ENCODE data around the gene PDE1A.

The PDE1A gene

DNA sequence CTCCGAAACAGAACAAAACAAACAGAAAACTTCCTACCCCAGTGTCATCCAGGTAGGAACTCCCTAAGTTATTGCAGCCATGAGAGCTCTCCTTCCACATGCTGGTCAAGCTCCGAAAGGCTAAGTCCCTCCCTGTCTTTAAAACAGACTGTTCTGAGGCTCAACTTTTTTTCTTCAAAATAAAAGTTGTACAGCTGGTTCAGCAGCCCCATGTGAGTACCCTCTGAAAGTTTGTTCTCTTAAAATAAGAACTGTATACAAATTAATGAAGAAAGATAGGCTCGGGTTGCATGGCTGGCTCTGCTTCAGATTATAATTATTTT, at the start of gene PDE1A:
TSS of gene PDE1A (minus strand) at position 119 of the 323 bp plus-strand sequence.
- DNase-seq = no peak

GRCh38 chr2:182473635-182474034, 46.8 kb upstream of the PDE1A start:
- no peak for DNase-seq

- DNase-seq = no peak
Observed at GRCh38 chr2:182463760-182464159, 36.9 kb upstream of the PDE1A start.

GRCh38 chr2:182456784-182457183, 29.9 kb upstream of the PDE1A start:
- DNase-seq = no peak

DNA sequence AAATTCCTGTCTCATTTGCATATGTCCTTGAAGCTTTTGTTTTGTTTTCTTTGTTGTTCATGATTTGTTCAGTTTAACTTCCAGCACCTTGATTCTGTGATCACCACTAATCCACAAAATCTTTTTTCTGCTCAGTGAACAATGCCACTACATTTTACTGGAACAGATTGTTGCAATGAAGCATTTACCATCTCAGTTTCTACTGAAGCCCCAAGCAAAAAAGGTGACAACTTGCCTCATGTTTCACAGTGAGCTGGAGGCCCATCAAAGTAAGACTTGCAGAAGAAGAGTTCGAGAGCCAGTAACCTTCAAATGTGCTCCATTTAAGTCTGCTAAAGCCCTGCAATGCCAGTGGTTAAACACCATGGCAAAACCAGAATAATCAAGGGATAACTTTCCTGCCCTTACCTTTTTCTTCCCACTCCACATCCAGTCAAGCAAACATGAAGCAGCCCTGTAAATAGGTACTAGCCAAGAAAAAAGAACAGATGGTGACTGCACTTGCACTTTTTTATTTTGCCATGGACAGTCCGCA, 25.7 kb upstream of the PDE1A start:
- DNase-seq = no peak

GRCh38 chr2:182448371-182448770, 21.5 kb upstream of the PDE1A start:
- DNase-seq = no peak

DNA sequence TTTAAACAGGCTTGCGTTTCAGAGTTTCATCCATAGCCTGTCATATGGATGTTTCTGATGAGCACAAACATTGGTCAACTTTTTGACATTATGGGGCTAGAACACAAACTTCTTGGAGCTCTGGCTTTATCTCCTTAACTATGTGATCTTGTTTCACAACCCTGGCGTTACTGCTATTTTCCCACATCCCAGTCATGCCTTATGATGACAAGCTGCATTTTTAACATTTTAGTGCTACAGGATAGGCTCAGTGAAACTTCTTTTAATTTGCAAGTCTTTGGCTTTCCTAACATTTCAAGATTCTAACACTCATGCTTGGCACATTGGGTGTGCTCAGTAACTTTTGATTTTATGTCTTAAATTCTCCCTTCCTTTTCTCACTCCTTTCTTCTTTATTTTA, 21.0 kb upstream of the PDE1A start:
- no peak for DNase-seq

GRCh38 chr2:182447163-182447562, 20.3 kb upstream of the PDE1A start:
- DNase-seq = no peak

GRCh38 chr2:182446087-182446486, 19.3 kb upstream of the PDE1A start:
- DNase-seq = no peak

- no peak for DNase-seq
Observed at GRCh38 chr2:182445391-182445965, 18.6 kb upstream of the PDE1A start.

DNA sequence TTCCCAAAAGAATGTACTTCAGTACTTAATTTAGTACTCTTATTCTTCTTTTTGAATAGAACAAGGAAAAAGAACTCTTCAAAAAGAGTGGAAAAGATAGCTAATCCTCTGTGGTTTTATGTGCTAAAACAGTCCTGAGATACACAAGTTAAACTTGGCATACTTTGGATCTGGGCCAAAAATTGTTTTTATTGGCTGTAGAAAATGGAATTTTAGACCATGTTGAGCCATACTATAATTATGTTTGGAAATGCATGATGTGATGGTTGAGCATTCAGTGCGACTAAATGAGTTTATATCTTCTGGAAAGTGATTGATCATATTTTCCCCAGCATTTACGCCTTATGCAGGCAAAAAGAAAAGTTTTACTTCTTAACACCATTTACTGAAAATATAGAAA, 18.0 kb upstream of the PDE1A start:
- DNase-seq = no peak

GRCh38 chr2:182444170-182444569, 17.3 kb upstream of the PDE1A start:
- no peak for DNase-seq

DNA sequence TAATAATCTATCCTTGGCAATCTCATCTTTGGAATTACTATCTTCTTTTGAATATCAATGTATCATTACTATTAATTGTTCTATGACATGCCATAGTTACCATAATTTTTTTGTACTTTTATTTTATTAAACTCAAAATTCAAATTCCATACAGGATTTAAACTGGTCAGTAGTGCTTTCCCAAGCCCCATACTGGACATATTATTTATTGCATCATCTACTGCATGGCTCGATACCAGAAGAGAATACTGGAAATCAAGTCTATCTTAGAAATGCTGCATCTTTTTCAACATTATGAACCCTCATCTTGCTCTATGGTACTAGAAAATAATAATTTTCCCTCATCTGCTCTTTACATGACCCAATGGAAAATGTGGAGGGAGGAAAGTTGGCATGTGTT, 9.4 kb upstream of the PDE1A start:
- DNase-seq = no peak

DNA sequence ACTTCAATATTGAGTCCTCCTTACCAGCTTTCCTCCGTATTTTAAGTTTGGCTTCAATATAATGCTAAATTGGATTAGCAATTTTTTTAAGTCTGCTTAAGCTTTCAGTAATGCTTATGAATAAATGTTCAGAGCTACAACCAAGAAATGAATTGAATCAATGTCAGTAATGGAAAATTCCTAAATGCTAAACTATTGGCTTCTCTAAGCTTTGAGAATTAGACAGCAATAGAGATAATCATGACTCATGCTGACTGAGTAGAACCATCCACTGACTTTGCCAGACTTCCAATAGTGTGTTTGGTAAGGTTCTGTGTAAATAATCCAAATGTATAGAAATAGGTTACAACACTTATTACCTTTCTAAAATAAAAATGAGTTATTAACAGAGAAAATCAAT, 8.9 kb upstream of the PDE1A start:
- DNase-seq = no peak

DNA sequence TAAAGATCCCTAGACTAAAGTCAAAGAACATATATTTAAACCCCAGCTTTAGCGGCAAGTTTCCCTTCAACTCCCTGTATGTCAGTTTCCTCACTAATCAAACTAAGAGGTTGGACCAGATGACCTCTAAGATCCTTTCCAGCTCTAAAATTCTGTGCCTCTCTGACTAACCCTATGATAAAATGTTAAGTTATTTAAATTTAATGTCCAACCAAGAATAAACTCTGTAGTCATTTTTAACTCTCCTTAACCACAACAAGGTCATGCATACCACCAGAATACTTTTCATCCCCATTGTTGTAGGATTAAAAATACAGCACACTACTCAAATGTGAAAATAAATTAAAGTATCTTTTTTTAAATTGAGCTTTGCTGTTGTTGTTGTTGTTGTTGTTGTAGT, 5.2 kb upstream of the PDE1A start:
- no peak for DNase-seq

DNA sequence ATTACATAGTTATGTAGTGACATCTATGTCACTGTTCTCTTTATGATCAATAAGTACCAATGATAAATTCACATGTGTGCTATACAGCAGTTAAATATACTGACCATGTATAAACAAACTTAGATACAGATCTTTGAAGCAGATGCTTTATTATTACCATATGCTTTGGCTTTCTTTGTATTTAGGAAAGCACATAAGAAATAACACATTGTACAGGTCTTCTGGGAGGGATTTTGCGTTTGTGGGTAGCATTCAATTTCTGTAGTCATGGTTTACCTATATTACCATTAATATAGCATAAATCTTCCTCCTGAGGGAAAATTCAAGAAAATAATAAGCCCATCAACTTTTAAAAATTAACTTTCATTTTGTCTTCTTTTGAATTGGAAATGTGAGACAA, 1.6 kb upstream of the PDE1A start:
- no peak for DNase-seq

- DNase-seq = no peak
Observed at GRCh38 chr2:182426082-182426917, 536 bp downstream of the PDE1A start.

DNA sequence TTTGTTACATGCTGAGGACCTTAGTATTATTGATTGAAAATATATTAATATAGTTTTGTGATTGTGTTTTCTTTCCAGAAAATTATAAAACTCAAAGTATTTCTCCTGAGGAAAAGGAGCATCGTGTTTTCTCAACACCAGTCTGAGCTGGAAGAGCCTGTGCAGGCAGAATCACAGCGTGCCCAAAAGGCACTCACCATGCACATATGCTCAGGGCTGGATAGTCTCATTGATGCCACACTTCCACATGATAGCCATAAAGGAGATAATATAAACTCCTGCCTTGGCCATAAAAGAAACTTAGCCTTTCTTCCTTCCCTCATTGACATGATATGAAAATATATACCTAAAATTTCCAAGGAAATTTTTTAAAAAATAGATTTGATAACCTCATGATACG, 4.0 kb downstream of the PDE1A start:
- no peak for DNase-seq

DNA sequence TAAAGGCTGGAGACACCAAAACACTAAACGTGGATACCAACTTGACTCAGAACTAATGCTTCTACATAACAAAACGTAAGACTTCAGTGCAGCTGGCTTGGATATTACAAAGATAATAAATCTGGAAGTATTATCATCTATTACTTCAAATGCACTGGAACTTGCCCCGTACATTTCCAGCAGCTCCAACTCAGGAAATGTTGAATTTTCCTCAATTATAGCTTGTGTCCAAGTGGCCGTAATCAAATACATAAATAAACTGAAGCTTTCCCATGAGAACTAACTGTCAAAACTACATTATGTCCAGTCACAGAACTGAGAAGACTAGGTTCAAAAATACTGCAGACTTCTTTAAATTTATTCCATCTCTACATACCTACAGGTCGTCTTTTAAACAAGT, 6.2 kb downstream of the PDE1A start:
- DNase-seq = no peak

DNA sequence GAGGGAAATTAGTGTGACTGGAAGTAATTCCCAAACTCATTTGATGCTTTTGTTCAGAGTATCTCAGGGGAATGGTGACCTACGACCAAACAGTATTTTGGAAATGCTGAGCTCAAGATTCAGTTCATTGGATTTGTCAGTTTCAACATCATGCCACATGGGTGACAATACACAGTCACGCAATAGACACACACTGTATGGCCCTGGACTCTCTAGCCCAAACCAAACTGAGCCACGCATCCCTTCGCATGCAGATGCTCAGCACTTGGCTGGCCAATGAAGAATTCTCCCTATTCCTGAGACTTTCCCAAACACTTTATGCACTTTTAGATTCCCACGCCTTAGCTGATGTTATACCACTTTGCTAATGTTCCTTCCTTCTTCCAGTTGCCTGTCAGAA, 10.0 kb downstream of the PDE1A start:
- DNase-seq = no peak

DNA sequence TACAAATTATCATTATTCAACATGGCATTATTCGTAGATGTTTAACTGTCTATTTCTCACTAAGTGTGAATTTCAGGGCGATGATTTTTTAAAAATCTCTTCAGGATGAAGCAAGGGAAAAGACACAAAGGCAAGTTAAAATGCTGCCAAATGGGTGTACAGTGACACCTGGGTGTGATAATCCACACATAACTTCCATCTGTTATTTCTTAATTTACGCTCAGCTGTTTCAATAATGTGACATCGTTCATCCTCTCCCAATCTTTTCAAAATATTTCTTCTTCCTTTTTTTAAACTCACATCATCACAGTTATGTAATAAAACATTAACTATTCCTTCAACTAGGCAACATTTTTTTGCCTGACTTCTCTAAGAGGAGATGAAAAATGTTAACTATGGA, 10.6 kb downstream of the PDE1A start:
- no peak for DNase-seq

DNA sequence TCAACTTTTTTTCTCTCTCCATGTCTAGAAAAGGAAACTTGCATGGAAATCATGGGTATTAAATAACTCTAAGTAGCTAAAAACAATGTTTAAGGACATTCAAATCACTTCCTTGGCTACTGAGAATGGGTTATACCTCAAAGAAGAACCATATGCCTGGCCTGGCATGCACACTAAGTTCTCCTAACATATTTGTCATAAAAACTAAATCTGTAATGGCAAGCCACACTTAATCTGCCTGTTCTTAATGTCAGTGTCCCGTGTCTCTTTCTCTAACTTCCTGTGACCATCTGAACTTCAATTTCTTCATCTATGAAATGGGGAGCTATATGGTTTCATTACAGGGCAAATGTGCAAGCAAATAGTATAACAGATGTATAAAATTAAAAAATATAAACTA, 11.1 kb downstream of the PDE1A start:
- no peak for DNase-seq

DNA sequence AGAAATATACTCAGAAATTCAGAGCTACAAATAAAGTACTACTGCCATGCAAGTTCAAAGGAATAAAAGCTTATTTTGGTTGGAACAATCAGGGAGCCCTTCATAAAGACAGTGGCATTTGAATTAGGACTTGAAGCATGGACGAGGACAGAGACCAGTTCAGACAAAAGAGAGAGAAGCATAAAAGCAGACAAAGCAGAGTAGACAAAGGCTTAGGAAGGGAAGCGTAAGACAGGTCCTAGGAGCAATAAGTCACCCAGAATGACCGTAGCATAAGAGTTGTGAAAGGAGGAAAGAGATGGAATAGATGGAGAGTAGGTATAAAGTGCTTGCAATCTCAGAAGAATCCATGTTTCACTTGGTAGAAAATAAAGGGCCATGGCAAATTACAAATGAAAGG, 14.0 kb downstream of the PDE1A start:
- no peak for DNase-seq

DNA sequence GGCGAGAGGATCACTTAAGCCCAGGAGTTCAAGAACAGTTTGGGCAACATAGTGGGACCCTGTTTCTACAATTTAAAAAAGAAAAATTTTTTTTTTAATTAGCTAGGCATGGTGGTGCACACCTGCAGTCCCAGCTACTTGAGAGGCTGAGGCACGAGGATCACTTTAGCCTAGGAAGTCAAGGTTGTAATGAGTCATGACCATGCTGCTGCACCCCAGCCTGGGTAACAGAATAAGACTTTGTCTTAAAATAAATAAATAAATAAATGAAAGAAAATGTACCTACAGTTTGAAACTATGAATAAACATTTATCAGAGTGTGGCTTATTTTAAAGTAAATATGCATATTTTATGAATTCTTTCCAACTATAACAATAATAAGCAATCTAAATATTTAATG, 16.7 kb downstream of the PDE1A start:
- DNase-seq = no peak

- DNase-seq = no peak
Observed at GRCh38 chr2:182406221-182406620, 20.6 kb downstream of the PDE1A start.
